ENCODE measurements around the gene RPS6KA1. TPM values are rescaled to one million over a fixed set of nuclear protein-coding genes. Genes with fewer than 3 reads are reported as not detected.
"Not testable (repeated sequence)": the region's sequence is repeated elsewhere in the genome, so short reads cannot be mapped to it uniquely, and the experiment has no call there.

The RPS6KA1 gene
- total and polyA plus RNA-seq, 3 donors from 2014 or later: 14.9 to 24.2 (median 15.6) TPM

DNA sequence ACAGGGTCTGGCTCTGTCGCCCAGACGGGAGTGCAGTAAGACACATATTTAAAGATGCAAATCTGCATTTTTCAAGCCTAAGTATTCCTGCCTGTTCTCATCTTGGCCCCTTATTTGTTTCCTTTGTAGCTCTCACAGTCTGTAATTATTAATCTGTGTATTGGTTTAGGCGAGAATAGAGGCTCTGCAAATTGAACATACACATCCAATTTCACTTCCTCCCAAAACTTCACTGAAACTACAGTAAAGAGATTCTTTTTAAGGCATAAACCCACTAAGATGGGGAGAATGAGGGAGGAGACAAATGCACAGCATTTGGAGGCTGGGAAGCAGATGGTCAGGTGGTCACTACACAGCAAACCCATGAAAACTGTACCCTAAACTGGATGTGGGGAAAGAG lies 36.3 kb upstream of the RPS6KA1 start:
- no peak for TF ChIP-seq POLR2A (IDR thresholded peaks at IDR 0.05)
- TF ChIP-seq, protein P1, sequence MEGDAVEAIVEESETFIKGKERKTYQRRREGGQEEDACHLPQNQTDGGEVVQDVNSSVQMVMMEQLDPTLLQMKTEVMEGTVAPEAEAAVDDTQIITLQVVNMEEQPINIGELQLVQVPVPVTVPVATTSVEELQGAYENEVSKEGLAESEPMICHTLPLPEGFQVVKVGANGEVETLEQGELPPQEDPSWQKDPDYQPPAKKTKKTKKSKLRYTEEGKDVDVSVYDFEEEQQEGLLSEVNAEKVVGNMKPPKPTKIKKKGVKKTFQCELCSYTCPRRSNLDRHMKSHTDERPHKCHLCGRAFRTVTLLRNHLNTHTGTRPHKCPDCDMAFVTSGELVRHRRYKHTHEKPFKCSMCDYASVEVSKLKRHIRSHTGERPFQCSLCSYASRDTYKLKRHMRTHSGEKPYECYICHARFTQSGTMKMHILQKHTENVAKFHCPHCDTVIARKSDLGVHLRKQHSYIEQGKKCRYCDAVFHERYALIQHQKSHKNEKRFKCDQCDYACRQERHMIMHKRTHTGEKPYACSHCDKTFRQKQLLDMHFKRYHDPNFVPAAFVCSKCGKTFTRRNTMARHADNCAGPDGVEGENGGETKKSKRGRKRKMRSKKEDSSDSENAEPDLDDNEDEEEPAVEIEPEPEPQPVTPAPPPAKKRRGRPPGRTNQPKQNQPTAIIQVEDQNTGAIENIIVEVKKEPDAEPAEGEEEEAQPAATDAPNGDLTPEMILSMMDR (IDR thresholded peaks at IDR 0.05): no peak
- H3K9me3 ChIP-seq: no peaks in the 10 kb centered on the region
- 56 to 65% methylated on average over 3 of the region's 3 CpGs for WGBS, 2 donors
- no peaks in the 10 kb centered on the region for H3K36me3 ChIP-seq (ENCODE audit: low read depth, missing control alignments)
- intact Hi-C loops (cut with DNase I; ENCODE audit: low total_unique reads): no loop called here
- no peak overlapping the region for H3K27ac ChIP-seq
- DNase-seq: no peak
- H3K27me3 ChIP-seq: no peaks in the 10 kb centered on the region
- H3K4me1 ChIP-seq: no peaks in the 10 kb centered on the region
- no peak overlapping the region for H3K4me3 ChIP-seq

DNA sequence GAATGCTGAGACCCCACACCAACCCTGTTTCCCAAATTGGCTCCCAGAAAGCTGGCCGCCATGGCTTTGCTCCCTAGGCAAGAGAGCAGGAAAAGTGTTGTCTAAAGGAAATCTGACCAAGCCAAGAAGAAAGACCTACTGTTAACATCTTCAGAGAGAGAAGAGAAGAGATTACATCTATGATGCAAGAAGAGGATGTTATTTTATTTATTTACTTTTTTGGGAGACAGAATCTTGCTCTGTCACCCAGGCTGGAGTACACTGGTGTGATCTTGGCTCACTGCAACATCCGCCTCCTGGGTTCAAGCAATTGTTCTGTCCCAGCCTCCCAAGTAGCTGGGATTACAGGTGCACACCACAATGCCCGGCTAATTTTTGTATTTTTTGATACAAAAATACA lies 35.6 kb upstream of the RPS6KA1 start:
- no peaks in the 10 kb centered on the region for H3K9me3 ChIP-seq
- no peak overlapping the region for H3K4me3 ChIP-seq
- intact Hi-C loops (cut with DNase I; ENCODE audit: low total_unique reads): no loop called here
- no peak overlapping the region for H3K27ac ChIP-seq
- no peaks in the 10 kb centered on the region for H3K4me1 ChIP-seq
- no peak for DNase-seq
- H3K27me3 ChIP-seq: no peaks in the 10 kb centered on the region
- WGBS, 2 donors: 83 to 89% methylated on average over 3 of the region's 3 CpGs
- TF ChIP-seq, protein P1 (IDR thresholded peaks at IDR 0.05): no peak
- no peak for TF ChIP-seq POLR2A (IDR thresholded peaks at IDR 0.05)
- H3K36me3 ChIP-seq (ENCODE audit: low read depth, missing control alignments): no peaks in the 10 kb centered on the region

DNA sequence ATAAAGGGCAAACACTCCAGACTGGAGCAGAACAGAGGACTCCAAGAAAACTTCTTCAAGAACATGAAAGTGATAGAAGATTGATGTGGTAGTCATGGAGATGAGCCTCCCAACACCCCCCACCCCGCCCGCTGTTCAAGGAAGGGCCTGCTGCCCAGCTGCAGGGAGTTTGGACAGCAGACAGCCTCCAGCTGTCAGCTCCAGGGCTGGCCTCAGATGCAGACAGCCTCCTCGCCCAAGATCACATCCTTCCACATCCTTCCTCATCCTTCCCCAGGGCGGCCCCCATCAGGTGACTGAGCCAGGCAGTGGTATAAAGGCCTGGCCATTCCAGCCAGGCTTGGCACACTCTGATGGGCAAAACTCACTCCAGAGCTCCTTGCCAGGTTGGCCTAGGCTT lies 32.7 kb upstream of the RPS6KA1 start:
- TF ChIP-seq, protein P1 (IDR thresholded peaks at IDR 0.05): no peak
- TF ChIP-seq POLR2A (IDR thresholded peaks at IDR 0.05): no peak
- intact Hi-C loops (cut with DNase I; ENCODE audit: low total_unique reads): no loop called here
- no peak for DNase-seq
- no peaks in the 10 kb centered on the region for H3K27me3 ChIP-seq
- no peak overlapping the region for H3K4me3 ChIP-seq
- peaks cover 7% of the 10 kb centered on the region for H3K4me1 ChIP-seq
- H3K27ac ChIP-seq: no peak overlapping the region
- no peaks in the 10 kb centered on the region for H3K9me3 ChIP-seq
- 61 to 79% methylated on average over 4 of the region's 4 CpGs for WGBS, 2 donors
- no peaks in the 10 kb centered on the region for H3K36me3 ChIP-seq (ENCODE audit: low read depth, missing control alignments)

DNA sequence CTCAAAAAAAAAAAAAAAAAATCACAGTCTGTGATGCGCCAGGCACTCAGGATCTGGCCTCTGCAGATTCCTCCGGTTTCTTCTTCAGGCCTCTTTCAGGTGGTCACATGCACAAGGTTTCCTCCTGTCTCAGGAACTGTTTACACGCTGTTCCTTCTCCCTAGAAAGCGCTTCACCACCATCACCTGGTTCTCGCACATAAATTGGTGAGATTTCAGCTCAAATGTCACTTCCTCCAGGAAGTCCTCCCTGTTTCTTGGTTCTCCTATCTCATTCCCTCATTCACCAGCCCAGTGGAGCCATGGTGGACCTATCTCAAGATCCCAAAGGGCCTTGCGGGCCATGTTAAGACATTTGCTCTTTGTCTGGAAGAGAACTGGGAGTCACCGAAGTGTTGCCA lies 30.7 kb upstream of the RPS6KA1 start:
- Histone ChIP-seq H3K27me3 (no peaks in the 10 kb centered on the region), H3K36me3 (ENCODE audit: low read depth, missing control alignments) (no peaks in the 10 kb centered on the region), H3K9me3 (no peaks in the 10 kb centered on the region), H3K4me1 (peaks cover 7% of the 10 kb centered on the region), H3K4me3 (no peak overlapping the region), H3K27ac (no peak overlapping the region)
- 81 to 88% methylated on average over 7 of the region's 7 CpGs for WGBS, 2 donors
- intact Hi-C loops (cut with DNase I; ENCODE audit: low total_unique reads): no loop called here
- no peak for TF ChIP-seq POLR2A (IDR thresholded peaks at IDR 0.05)
- TF ChIP-seq, protein P1 (IDR thresholded peaks at IDR 0.05): no peak
- peak; percentile 40 for DNase-seq

DNA sequence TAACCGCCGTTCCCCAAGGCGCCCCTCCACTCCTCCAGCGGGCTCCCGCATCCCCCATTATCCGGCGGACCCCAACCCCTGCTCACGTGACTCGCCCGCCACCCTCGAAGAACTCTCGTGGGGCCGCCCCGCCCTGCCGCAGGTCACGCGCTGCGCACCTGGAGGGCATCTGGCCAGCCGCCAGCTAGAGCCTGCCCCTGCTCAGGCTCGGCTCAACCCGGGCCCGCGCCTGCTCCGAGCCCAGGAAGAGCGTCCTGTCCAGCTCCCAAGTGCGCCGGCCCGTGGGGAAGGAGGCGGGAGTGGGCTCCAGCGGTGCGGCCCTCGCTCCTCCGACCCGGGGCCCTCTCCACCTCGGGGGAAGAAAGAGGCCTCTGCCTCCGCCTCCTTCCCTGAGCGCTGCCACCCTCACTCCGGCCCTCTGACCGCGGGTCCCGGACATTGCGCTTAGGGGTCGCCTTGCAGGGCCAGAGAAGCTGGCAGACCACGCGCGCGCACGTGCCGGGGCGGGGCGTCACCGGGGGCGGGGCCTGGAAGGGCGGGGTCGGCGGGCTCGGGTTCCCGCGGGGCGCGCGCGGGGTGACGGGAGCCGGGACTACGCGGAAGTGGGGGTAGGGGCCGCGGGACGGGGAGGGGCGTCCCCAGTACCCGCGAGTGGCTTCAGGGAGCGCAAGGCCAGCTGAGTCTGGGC lies 28.9 kb upstream of the RPS6KA1 start:
- H3K9me3 ChIP-seq: no peaks in the 10 kb centered on the region
- peak; percentile 92 for DNase-seq
- intact Hi-C loops (cut with DNase I; ENCODE audit: low total_unique reads): no loop called here
- H3K27me3 ChIP-seq: no peaks in the 10 kb centered on the region
- no peaks in the 10 kb centered on the region for H3K36me3 ChIP-seq (ENCODE audit: low read depth, missing control alignments)
- peaks cover 7% of the 10 kb centered on the region for H3K4me1 ChIP-seq
- H3K4me3 ChIP-seq: peak overlapping the region; percentile 55 to 87
- H3K27ac ChIP-seq: peak overlapping the region; percentile 91 to 96
- TF ChIP-seq, protein P1 (IDR thresholded peaks at IDR 0.05): no peak
- TF ChIP-seq POLR2A (IDR thresholded peaks at IDR 0.05): no peak
- 0 to 1% methylated on average over 1 to 62 of the region's 74 CpGs for WGBS, 2 donors

DNA sequence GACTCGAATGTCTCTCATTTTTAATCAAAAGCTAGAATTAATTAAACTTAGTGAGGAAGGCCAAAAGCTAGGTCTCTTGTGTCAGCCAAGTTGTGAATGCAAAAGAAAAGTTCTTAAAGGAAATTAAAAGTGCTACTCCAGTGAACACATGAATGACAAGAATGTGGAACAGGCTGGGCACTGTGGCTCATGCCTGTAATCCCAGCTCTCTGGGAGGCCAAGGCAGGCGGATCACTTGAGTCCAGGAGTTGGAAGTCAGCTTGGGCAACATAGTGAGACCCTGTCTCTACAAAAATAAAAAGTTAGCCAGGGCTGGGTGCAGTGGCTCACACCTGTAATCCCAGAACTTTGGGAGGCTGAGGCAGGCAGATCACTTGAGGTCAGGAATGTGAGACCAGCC lies 18.9 kb upstream of the RPS6KA1 start:
- H3K4me3 ChIP-seq; DNase-seq; H3K27ac ChIP-seq; H3K27me3 ChIP-seq; H3K4me1 ChIP-seq; H3K9me3 ChIP-seq; H3K36me3 ChIP-seq (ENCODE audit: low read depth, missing control alignments); intact Hi-C loops (cut with DNase I; ENCODE audit: low total_unique reads): not testable (repeated sequence)
- 70 to 76% methylated on average over 2 of the region's 2 CpGs for WGBS, 2 donors

DNA sequence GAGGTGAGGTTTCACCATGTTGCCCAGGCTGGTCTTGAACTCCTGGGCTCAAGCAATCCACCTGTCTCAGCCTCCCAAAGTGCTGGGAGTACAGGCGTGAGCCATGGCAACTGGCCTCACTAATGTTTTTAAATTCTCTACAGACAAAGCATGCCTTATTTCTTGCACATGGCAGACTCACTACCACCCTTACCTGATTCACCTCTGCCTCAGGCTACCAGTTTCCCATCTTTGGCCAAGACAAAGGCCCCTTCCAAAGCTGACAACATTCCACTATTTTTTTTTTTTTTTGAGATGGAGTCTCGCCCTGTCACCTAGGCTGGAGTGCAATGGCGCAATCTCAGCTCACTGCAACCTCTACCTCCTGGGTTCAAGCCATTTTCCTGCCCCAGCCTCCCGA lies 13.7 kb upstream of the RPS6KA1 start:
- H3K4me1 ChIP-seq; H3K27me3 ChIP-seq; H3K4me3 ChIP-seq; H3K9me3 ChIP-seq; H3K36me3 ChIP-seq (ENCODE audit: low read depth, missing control alignments); H3K27ac ChIP-seq; intact Hi-C loops (cut with DNase I; ENCODE audit: low total_unique reads); DNase-seq: not testable (repeated sequence)
- WGBS, 2 donors: 94 to 95% methylated on average over 4 of the region's 4 CpGs

All from testis (tissue), 3 donors.